ENCODE data around the gene MRPS23. TPM values are rescaled to one million over a fixed set of nuclear protein-coding genes. Genes with fewer than 3 reads are reported as not detected.
"Not testable (repeated sequence)": the region's sequence is repeated elsewhere in the genome, so short reads cannot be mapped to it uniquely, and the experiment has no call there.

The MRPS23 gene
- total RNA-seq, 1 donor from 2014 or later: 9.6 TPM

DNA sequence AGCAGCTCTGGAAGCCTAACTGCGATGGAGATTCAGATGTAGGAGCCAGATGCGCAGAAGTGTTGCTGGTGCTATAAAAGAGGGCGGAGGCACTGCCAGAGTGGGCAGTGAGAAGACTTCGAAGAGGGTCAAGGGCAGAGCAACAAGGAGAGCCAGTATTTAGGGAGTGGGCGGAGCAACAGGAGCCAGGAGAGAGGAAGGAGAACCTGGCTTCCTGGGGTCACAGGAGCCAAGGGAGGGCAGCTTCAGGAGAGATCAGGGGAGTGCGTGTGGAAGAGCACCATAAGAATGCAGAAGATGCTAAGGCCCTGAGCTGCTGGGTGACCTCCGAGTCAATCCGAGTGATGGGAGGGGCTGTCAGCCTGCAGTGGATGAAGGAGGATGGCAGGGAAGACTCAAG, 14.4 kb upstream of the MRPS23 start:
- no peak for DNase-seq (ENCODE audit: low spot score)

DNA sequence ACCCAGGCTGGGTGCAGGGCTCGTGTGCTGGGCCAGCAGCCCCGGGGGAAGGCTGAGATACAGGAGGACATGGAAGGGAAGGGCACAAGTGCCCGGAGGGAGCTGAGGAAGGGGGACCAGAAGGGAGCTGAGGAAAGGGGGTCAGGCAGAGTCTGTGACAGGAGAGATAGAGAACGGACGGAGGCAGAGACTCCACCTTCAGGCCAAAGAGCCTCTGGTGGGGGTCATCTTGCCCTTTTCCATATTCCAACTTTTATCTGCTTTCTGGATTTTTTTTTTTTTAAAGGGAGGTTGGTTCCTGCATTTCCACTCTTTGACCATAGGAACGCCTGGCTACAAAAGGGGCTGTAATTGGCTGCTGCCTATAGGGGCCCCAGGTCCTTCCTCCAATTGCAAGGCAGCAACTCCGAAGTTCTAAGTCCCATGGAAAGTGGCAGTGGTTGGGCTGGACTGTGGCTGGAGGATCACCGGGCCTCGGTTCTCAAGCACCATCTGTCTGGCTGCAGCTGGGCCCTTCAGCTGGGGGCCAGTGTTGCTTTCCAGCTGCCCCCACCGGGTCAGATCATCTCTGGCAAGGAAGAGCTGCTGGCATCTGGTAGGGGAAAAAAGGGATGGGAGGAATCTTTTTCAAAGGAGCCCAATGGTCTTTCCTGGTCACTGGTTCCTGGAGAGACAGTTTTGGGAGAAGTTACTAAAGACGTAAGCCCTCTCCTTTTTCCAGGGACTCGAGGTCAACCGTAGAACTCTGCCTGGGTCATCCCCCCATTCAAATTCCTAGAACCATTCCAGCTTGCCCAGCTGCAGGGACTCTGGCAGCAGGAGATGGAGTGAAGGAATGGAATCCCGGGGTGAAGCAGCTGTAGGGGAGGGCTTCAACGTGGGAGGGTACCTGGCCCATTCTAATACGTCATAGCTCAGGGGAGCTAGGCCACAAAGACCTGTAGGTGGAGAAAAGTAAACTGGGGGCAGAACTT, 13.1 kb upstream of the MRPS23 start:
- DNase-seq (ENCODE audit: low spot score): peak; percentile 40

DNA sequence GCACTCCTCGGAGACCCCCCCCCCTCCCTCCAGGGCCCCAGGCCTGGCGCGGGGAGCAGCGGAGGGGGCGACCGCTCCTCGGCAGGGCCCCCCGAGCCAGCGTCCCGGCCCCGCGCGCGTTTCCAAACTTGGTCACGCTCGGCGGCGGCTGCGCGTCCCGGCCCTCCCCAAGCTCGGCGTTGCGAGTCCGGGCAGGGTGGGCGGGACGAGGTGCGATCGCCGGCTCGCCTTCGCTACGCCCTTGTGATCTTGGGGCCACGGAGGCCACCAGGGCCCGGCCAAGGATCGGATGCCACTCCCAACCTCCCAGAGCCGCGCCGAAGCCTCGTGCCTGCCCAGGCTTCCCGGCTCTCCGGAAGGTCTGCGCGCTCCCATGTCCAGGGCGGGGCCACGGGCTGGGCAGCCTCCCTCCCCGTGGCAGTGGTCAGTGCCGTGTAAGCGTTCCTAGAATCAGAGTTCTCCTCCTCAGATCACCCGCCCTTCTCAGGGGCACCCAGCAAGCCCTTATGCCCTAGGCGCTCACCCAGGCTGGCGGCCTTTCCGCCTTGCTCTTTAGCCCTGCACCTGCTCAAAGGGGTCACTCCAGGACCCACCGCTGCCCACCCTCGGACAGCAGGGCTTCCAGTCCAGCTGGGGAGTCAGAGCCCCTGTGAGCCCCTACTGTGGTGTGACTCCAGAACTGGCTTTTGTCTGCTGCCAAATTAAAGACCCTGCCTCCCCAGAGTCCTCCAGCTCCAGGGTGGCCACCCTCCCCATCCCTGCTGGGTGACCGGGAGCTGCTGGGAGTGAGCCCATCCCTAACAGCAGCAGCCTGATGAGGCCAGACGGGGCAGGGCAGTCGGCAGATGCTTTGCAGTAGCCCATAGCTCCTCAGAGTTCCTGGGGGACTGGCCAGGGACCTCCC, 12.2 kb upstream of the MRPS23 start:
- peak; percentile 60 for DNase-seq (ENCODE audit: low spot score)

DNA sequence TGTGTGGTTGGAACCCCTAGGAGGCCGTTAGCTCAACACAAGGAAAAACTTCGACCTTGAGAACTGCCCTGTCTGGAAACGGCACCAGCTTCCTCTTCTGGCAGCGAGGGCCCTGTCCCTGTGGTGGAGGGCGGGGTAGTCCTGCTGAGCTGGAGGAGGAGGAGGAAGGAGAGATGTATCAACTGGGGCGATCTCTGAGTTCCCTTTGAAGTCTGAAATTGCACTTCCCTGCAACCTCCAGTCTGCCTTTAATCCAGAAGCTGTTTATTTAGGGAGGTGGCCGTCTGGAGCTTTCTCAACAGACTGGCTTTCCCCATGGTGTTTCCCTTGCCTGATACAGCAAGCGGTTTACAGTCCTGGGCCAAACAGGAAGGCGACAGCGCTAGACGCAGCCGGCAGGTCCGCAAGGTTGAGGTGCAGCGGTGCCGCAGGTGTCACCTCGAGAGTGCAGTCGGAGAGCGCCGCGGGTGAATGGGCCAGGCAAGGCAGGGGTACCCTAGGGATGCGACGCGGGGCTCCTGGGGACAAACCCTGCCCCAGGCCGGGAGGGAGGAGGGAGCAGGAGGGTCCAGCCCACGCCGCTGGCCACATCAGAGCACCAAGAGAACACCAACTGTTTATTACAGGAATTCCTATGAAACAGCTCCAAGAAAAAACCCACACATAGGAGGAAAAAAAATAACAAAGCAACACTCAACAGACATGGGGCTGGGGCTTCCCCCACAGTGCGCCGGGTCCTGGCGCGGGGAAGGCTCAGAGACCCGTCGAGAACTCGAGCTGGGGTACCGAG, 11.4 kb upstream of the MRPS23 start:
- peak; percentile 82 for DNase-seq (ENCODE audit: low spot score)

DNA sequence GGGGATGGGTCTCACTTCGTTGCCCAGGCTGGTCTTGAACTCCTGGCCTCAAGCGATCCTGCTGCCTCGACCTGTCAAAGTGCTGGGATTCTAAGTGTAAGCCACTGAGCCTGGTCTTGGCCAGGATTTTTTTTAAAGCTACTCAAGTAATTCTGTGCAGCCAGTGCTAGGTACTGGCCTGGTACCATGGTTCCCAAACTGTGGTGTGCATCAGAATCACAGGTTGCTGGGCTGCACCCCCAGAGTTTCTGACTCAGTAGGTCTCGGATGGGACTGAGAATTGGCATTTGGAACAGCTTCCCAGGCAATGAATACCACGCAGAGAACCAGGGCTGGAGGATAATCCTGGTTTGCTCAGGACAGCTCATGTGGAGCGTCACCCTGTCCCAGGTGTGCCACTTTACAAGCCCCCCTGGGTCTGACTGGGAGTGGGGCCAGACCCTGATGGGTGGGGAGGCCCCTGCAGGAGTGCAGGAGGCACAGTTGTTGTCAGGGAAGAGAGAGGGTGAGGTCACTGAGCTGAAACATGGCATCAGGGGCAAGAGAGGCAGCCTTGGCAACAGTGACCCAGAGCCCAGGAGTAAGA, 10.7 kb upstream of the MRPS23 start:
- no peak for DNase-seq (ENCODE audit: low spot score)

DNA sequence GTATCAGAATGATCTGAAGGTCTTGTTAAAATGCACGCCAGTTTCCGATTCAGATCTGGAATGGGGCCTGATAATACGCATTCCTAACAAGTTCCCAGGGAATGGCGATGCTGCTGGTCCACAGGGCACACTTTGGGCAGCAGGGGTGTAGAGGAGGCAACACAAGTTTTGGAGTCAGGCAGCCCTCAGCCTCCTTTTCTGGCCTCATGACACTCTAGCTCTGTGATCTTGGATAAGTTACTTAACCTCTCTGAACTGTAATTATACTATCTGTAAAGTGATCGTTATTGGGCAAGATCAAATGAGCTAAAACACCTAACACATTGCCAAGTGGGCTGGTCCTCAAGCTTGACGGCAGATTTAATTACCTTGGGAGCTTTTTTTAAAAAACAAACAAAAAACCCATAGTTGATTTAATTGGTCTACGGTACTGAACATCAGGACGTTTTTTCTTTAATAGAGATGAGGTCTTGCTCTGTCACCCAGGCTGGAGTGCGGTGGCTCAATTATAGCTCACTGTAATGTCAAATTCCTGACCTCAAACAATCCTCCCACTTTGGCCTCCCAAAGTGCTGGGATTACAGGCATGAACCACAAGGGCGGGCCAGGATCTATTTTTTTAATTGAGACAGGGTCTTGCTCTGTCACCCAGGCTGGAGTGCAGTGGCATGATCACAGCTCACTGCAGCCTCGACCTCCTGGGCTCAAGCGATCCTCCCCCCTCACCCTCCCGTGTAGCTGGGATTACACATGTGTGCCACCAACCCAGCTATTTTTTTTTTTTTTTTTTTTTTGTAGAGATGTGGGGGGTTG, 10.0 kb upstream of the MRPS23 start:
- no peak for DNase-seq (ENCODE audit: low spot score)

DNA sequence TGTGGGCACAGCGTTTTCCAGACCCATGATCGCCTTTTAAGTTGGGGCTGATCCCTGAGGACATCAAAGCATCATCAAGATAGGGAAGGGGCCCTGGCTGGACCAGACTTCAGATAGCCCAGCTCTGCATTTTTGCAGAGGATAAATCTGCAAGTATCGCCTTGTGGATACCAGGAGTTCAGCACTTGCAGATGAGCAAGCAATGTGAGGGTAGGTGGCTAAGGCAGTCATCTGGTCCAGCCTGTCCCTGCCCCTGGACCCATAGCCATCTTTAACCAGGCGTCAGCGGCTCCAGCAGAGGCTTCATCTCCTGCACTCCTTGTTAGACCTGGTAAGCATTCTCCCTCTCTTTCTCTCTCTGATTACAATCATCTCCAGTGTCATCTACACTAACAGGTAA, 9.0 kb upstream of the MRPS23 start:
- no peak for DNase-seq (ENCODE audit: low spot score)

DNA sequence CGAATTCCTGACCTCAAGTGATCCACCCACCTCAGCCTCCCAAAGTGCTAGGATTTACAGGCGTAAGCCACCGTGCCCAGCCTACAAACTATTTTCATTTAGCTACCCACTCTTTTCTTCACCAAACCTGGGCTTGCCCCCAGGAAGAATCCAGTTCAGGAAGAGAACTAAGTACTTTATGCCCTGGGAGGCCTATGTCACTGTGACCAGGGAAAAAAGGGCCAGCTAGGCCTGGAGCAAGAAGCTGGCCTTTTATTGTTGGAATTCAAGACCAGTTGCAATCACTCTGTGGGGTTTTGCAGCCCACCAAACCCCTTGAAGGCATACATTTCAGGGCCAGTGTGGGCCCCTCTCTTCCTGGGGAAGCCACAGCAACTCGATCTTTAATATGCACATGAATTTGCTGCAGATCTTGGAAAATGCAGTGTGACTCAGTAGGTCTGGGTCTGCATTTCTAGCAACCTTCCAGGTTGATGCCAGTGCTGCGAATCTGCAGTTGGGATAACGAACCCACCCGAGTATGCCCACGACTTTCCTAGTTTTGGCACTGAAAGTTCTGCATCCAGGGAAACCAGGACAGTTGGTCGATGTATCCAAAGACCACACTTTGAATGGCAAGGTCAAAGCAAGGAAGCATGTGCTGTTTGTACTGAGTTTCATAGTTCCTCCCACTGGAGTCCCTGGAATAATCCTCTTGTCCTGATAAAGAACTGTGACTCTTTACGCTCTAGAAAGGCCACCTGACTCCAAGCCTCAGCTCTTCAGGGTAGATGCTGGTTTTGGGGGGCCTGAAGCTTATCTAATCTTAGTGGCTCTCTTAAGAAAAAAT, 7.2 kb upstream of the MRPS23 start:
- DNase-seq (ENCODE audit: low spot score): no peak

DNA sequence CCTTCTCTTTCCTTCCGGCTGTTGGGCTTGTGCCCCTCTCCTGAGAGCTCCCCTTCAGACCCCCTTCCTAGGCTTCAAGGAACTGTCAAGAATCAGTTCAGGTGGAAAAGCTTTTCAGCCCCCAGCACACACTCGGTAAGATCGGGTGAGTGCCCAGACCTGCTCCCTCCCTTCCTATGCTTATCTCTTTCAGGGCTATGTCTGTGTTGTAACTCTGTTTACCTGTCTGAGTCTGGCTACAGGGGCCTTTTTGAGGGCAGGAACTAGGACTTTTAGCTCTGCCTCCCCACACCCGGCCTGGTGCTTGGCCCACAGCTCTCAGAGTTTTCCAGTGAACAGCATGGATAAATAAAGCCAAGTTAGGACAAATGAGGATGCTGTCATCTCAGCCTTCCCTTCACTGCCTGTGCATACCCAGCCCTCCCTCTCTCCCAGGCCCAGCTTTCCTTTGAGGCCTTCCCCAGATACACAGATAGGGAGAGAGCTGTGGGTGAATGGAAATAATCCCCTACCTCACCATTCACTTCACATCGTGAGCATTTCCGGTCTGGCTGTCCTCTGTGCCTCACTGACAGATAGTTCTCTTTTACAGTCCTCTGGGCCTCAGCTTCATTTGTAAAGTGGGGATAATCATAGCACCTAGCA, 5.7 kb upstream of the MRPS23 start:
- no peak for DNase-seq (ENCODE audit: low spot score)

DNA sequence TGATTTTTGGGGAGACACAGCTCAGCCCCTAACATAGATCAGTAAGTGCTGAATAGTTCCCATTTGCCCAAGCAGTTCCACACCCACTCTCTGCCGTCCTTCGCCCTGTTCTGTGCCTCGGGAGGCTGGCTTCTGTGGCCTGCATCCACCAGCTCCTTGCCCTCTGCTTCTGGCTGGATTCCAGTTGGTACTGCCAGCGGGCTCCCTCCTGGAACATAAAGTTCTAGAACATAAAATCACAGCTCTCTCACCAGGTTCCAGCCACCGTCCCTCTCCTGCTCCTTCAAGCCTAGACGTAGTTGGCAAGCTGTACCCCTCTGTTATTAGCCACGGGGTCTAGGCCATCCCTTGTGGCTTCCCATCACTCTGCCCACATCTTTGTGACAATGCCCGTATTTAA, 3.9 kb upstream of the MRPS23 start:
- no peak for DNase-seq (ENCODE audit: low spot score)

DNA sequence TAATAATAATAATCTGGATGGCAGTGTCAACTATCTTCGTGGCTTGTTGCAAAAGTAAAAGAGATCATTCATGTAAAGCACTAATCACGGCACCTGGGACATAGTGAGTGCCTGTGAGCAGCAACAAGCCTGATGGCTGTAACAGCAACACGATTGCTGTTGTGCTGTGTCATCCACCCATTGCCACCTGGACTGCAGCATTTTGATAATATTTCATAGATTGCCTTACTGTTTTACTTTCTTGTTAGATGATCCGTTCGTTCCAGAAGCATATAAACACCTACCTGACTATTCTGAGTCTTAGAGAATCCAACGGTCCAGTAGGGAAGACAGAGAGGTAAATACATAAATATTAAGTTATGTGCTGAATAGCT, 3.1 kb upstream of the MRPS23 start:
- no peak for DNase-seq (ENCODE audit: low spot score)

DNA sequence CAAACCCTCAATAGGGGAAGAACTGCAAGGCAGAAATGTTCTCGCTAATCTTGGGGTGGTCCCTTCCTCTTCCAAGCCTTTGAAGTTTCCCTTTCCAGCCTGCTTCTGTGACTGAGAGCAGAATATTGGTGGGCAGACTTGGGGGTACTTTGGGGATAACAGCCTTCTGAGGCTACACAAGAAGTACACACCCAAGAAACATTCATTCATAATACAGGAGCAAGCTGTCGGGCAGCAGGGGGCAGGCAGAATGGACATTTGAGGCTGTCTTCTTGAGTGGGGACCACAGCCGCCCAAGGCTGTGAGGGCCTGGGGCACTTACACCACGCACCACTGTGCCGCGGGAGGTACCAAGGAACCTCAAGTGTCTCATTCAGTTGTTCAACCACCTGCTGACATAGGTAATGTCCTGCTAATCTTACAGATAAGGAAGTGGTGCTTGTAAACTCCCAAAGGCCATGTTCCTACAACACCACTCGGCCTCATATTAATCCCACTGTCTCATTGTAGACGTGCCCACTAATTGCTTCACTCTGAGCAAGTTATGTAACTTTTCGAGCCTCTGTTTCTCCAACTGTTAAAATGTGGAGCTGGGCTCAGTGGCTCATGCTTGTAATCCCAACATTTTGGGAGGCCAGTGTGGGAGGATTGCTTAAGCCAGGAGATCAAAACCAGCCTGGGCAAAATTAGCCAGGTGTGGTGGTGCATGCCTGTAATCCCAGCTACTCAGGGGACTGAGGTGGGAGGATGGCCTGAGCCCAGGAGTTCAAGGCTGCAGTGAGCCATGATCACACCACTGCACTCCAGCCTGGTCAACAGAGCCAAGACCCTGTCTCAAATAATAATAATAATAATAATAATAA, 2.5 kb upstream of the MRPS23 start:
- DNase-seq (ENCODE audit: low spot score): no peak

DNA sequence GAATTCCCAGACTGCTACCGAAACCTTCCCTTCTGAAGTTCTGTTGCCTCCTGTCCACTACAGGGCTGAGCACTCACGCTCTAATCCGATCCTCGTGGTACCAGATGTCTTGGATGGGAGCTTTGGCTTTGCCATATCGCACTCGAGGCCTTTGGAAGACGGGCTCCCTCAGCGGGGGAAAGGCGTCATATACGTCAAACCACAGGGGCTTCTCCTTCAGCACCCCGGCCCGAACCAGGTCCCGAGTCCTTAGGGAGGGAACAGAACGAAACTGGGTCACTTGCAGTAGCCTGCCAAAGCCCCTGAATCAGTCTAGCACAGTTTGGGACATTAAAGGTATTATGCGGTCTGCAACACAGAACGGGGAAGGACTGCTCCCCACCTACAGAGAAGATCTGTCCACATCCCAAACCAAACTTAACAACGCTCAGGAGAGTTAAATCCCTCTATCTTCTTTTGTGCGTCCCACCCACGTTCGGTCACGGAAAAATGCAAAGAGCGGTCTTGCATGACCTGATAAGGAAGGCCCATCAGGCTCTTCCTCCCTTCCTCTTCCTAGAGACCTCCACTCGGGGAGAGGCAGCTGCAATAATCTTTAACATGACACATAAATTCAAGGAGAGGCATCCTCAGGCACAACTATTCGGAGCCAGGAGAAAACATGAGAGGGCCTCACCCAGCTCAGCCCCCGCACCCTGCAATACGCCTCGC, 526 bp downstream of the MRPS23 start:
- no peak for DNase-seq (ENCODE audit: low spot score)

DNA sequence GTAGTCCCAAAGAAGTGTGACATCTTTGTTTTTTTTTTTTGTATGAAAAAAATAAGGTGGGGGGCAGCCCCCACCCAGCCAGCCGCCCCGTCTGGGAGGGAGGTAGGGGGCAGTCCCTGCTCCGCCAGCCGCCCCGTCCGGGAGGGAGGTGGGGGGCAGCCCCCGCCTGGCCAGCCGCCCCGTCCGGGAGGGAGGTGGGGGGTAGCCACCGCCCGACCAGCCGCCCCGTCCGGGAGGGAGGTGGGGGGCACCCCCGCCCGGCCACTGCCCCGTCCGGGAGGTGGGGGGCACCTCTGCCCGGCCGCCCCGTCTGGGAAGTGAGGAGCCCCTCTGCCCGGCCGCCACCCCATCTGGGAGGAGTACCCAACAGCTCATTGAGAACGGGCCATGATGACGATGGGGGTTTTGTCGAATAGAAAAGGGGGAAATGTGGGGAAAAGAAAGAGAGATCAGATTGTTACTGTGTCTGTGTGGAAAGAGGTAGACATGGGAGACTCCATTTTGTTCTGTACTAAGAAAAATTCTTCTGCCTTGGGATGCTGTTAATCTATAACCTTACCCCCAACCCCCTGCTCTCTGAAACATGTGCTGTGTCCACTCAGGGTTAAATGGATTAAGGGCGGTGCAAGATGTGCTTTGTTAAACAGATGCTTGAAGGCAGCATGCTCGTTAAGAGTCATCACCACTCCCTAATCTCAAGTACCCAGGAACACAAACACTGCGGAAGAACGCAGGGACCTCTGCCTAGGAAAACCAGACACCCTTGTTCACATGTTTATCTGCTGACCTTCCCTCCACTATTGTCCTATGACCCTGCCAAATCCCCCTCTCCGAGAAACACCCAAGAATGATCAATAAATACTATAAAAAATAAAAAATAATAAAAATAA, 3.5 kb downstream of the MRPS23 start:
- DNase-seq (ENCODE audit: low spot score): not testable (repeated sequence)

DNA sequence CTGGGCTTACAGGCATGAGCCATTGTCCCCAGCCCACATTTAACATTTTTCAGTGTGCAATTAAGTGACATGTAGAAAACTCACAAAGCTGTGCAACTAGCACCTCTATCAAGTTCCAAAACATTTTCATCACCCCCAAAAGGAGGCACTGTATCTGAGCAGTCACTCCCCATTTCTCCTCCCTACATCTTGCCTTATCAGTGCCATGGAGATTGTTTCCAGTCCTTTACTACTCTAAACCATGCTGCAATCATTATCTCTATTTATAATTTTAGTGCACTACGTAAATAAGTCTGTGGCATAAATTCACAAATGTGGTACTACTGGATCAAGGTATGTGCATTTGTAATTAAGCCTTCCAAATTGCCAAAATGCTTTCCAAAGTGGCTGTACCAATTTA, 7.6 kb downstream of the MRPS23 start:
- DNase-seq (ENCODE audit: low spot score): no peak

DNA sequence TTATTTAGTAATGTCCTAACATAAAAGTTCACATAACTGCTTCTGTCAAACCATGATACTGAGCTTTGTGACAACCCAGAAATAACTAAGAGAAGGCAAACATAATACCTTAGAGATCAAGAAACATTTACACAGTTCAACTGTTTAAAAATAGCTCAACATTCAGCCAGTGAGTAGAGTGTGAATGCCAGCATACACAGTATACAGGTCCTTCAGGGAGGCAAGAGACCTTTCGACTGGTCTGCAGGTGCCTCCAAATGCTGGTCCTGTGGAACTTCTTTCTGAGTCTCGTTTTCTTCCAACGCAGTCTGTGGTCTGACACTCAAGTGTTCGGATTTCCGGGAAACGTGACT, 10.3 kb downstream of the MRPS23 start:
- DNase-seq (ENCODE audit: low spot score): no peak

Measured in umbilical cord (tissue), 2 donors.